Loucy (cell line): ENCODE measurements around the gene RPS6KA5.

Source experiments
- H2AFZ ChIP-seq: fragments of 200-600 bp; sonication (generic); 2 replicates; pipeline ENCODE4 v1.6.0; 2016; ENCODE audit warnings: antibody characterized with exemption, mild to moderate bottlenecking, low read length, moderate library complexity
- H3F3A ChIP-seq: fragments of 200-600 bp; 2 replicates; pipeline ENCODE4 v1.6.0; 2016; ENCODE audit warnings: antibody characterized with exemption, low read depth, mild to moderate bottlenecking
- H3K27me3 ChIP-seq: fragments of 200-600 bp; sonication (generic); 2 replicates; pipeline ENCODE4 v1.6.1; 2014; ENCODE audit warnings: low read length, mild to moderate bottlenecking; ENCODE audit not compliant: insufficient read depth, poor library complexity, severe bottlenecking
- H3K36me3 ChIP-seq: fragments of 200-600 bp; sonication (generic); 2 replicates; pipeline ENCODE4 v1.6.1; 2016; ENCODE audit warnings: low read length; ENCODE audit not compliant: insufficient read depth
- H3K4me1 ChIP-seq: fragments of 200-600 bp; sonication (generic); 2 replicates; pipeline ENCODE4 v1.5.1; 2014; ENCODE audit warnings: low read length, mild to moderate bottlenecking; ENCODE audit not compliant: insufficient read depth, poor library complexity, severe bottlenecking
- H3K4me2 ChIP-seq: fragments of 200-600 bp; sonication (generic); 2 replicates; pipeline ENCODE4 v1.6.0; 2014; ENCODE audit warnings: antibody characterized with exemption, low read length, low read depth, mild to moderate bottlenecking; ENCODE audit not compliant: poor library complexity, severe bottlenecking
- H3K4me3 ChIP-seq: fragments of 200-600 bp; sonication (generic); 2 replicates; pipeline ENCODE4 v1.5.1; 2014; ENCODE audit warnings: low read length, mild to moderate bottlenecking, mixed read lengths; ENCODE audit not compliant: poor library complexity, severe bottlenecking
- H3K79me2 ChIP-seq: fragments of 200-600 bp; sonication (generic); 2 replicates; pipeline ENCODE4 v1.6.1; 2014; ENCODE audit warnings: low read length; ENCODE audit not compliant: insufficient read depth
- H3K9ac ChIP-seq: fragments of 200-600 bp; sonication (generic); 2 replicates; pipeline ENCODE4 v1.6.0; 2014; ENCODE audit warnings: mild to moderate bottlenecking, low read depth, low read length, moderate library complexity; ENCODE audit not compliant: poor library complexity, severe bottlenecking
- H3K9me2 ChIP-seq: fragments of 200-600 bp; sonication (generic); replicated peaks from 2 replicates; pipeline ENCODE4 v1.6.1; 2016; ENCODE audit warnings: low read depth, low read length, mixed read lengths
- H3K9me3 ChIP-seq: fragments of 200-600 bp; sonication (generic); 2 replicates; pipeline ENCODE4 v1.6.1; 2014; ENCODE audit warnings: mild to moderate bottlenecking, antibody characterized with exemption, low read length, low read depth; ENCODE audit not compliant: insufficient read depth
- H4K20me1 ChIP-seq: fragments of 200-600 bp; sonication (generic); 2 replicates; pipeline ENCODE4 v1.6.0; 2014; ENCODE audit warnings: antibody characterized with exemption, low read length, mild to moderate bottlenecking; ENCODE audit not compliant: insufficient read depth, poor library complexity, severe bottlenecking
- EZH2phosphoT487 ChIP-seq: fragments of 200-600 bp; IDR thresholded peaks from 2 replicates; pipeline ENCODE4 v1.6.1; 2018; ENCODE audit warnings: antibody characterized with exemption, mild to moderate bottlenecking, moderate library complexity, borderline replicate concordance
- TF ChIP-seq, protein P1 (sequence below): fragments of 200-600 bp; sonication (generic); conservative IDR thresholded peaks from 2 replicates; pipeline ENCODE4 v1.5.1; 2014; ENCODE audit warnings: mild to moderate bottlenecking, antibody characterized with exemption, low read length

Gene RPS6KA5

GRCh38 chr14:91048676-91049075, 11.8 kb downstream of the RPS6KA5 start:
- Histone ChIP-seq H2AFZ (no peak overlapping the region), H3K4me1 (peaks cover 39% of the 10 kb centered on the region), H3K9me3 (no peaks in the 10 kb centered on the region), H3K4me2 (peak overlapping the region; percentile 5), H3K9me2 (no peaks in the 10 kb centered on the region), H3F3A (no peaks in the 10 kb centered on the region), H3K36me3 (no peaks in the 10 kb centered on the region), H3K9ac (no peak overlapping the region), H3K79me2 (peaks cover 99% of the 10 kb centered on the region), H3K27me3 (no peaks in the 10 kb centered on the region), H3K4me3 (no peak overlapping the region), H4K20me1 (peaks cover 61% of the 10 kb centered on the region)
- TF ChIP-seq, protein P1, sequence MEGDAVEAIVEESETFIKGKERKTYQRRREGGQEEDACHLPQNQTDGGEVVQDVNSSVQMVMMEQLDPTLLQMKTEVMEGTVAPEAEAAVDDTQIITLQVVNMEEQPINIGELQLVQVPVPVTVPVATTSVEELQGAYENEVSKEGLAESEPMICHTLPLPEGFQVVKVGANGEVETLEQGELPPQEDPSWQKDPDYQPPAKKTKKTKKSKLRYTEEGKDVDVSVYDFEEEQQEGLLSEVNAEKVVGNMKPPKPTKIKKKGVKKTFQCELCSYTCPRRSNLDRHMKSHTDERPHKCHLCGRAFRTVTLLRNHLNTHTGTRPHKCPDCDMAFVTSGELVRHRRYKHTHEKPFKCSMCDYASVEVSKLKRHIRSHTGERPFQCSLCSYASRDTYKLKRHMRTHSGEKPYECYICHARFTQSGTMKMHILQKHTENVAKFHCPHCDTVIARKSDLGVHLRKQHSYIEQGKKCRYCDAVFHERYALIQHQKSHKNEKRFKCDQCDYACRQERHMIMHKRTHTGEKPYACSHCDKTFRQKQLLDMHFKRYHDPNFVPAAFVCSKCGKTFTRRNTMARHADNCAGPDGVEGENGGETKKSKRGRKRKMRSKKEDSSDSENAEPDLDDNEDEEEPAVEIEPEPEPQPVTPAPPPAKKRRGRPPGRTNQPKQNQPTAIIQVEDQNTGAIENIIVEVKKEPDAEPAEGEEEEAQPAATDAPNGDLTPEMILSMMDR = no peak
- TF ChIP-seq EZH2phosphoT487 = no peak

DNA sequence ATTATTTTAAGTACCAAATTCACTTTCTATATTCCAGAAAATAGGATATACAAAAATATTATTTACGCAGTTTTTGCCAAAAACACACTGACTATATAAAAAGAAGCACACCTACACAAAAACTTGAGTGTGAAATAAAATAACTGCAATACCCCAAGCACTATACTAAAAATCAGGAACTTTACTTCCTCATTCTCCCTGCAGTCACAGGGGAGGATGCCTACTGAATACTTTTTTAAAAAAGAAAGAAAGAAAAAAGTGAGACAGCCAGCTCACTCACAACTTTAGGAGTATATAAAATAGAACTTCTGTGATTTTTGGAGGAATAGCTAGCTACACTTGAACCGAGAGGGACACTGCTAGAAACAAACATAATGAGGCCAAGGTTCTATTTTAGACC, 12.2 kb downstream of the RPS6KA5 start:
- Histone ChIP-seq H3K9ac (no peak overlapping the region), H2AFZ (no peak overlapping the region), H3K4me3 (no peak overlapping the region), H3K9me2 (no peaks in the 10 kb centered on the region), H3K36me3 (no peaks in the 10 kb centered on the region), H3K9me3 (no peaks in the 10 kb centered on the region), H3K79me2 (peaks cover 99% of the 10 kb centered on the region), H4K20me1 (peaks cover 60% of the 10 kb centered on the region), H3K27me3 (no peaks in the 10 kb centered on the region), H3F3A (no peaks in the 10 kb centered on the region), H3K4me2 (peak overlapping the region; percentile 5), H3K4me1 (peaks cover 39% of the 10 kb centered on the region)
- TF ChIP-seq, protein P1 = no peak
- TF ChIP-seq EZH2phosphoT487 = no peak

GRCh38 chr14:91047174-91047753, 13.2 kb downstream of the RPS6KA5 start:
- no peak overlapping the region for H3K9ac ChIP-seq
- peaks cover 58% of the 10 kb centered on the region for H4K20me1 ChIP-seq
- no peaks in the 10 kb centered on the region for H3K27me3 ChIP-seq
- H3K9me3 ChIP-seq = no peaks in the 10 kb centered on the region
- H3K4me3 ChIP-seq = no peak overlapping the region
- H3K4me1 ChIP-seq = peaks cover 39% of the 10 kb centered on the region
- peaks cover 99% of the 10 kb centered on the region for H3K79me2 ChIP-seq
- H3K4me2 ChIP-seq = peak overlapping the region; percentile 18
- H3F3A ChIP-seq = no peaks in the 10 kb centered on the region
- no peaks in the 10 kb centered on the region for H3K9me2 ChIP-seq
- H2AFZ ChIP-seq = no peak overlapping the region
- no peaks in the 10 kb centered on the region for H3K36me3 ChIP-seq
- TF ChIP-seq, protein P1 = no peak
